A673 (cell line): ENCODE results near the gene ADGRG1.

ENCODE experiments used
- EZH2 ChIP-seq: fragments of 200-600 bp; sonication (generic); IDR thresholded peaks from 2 replicates; pipeline ENCODE4 v1.6.1; 2017; ENCODE audit warnings: borderline replicate concordance, low read depth, mild to moderate bottlenecking, mixed read lengths, antibody characterized with exemption, low read length; ENCODE audit not compliant: poor library complexity, severe bottlenecking
- TF ChIP-seq, protein P1 (sequence below): fragments of 300-800, 200-600 bp; sonication (generic); conservative IDR thresholded peaks from 2 replicates; pipeline ENCODE4 v1.5.1; 2017; ENCODE audit warnings: low read depth, mild to moderate bottlenecking, antibody characterized with exemption, low read length, moderate library complexity, mixed read lengths

GRCh38 chr16:57579361-57579665, 49.1 kb upstream of the ADGRG1 start:
- TF ChIP-seq, protein P1, sequence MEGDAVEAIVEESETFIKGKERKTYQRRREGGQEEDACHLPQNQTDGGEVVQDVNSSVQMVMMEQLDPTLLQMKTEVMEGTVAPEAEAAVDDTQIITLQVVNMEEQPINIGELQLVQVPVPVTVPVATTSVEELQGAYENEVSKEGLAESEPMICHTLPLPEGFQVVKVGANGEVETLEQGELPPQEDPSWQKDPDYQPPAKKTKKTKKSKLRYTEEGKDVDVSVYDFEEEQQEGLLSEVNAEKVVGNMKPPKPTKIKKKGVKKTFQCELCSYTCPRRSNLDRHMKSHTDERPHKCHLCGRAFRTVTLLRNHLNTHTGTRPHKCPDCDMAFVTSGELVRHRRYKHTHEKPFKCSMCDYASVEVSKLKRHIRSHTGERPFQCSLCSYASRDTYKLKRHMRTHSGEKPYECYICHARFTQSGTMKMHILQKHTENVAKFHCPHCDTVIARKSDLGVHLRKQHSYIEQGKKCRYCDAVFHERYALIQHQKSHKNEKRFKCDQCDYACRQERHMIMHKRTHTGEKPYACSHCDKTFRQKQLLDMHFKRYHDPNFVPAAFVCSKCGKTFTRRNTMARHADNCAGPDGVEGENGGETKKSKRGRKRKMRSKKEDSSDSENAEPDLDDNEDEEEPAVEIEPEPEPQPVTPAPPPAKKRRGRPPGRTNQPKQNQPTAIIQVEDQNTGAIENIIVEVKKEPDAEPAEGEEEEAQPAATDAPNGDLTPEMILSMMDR = no peak
- no peak for TF ChIP-seq EZH2
